ENCODE measurements around the gene VPS72.

VPS72 gene

DNA sequence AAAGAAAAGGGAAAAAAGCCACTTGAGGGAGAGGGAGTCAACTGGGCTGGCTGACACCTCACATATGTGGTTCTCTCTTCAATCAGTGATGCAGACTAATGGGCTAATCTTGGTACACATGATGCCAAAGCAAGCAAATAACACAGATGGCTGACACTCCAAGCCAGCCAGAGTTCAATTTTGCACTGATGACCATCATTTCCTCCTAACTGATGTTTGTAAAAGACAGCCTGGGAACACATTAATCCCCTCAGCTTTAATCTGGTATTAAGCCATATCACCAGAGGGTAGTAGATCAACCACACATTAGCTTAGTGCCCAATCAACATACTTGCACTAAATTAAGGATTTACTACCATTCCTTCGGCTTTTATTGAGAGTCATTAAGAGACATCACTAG, 2.8 kb downstream of the VPS72 start:
- DNase-seq: no peak

GRCh38 chr1:151184211-151184610, 5.8 kb downstream of the VPS72 start:
- DNase-seq: no peak

DNA sequence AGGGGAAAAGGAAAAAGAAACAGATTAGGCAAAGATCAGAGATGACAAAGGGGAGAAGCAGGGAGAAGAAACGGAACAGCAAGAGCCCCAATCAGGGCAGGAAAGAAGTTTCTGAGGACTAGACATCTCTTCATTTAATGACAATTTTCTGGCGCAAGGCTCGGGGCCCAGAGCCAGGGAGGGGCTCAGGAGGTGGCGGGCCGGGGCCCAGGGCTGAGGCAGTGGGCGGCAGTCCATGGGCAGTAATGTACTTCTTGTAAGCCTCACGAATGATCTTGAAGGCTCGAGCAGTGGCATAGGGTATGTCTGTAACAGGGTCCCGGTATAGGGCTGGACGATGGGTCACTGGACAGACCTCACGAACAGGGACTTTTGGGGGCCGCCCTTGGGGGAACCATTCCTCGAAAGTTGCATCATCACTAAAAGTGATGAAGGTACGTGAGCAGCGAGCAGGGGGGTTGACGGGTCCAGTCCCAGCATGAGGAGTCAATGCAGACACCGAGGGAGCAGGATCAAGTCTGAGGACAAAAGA, 13.4 kb downstream of the VPS72 start:
- no peak for DNase-seq

DNA sequence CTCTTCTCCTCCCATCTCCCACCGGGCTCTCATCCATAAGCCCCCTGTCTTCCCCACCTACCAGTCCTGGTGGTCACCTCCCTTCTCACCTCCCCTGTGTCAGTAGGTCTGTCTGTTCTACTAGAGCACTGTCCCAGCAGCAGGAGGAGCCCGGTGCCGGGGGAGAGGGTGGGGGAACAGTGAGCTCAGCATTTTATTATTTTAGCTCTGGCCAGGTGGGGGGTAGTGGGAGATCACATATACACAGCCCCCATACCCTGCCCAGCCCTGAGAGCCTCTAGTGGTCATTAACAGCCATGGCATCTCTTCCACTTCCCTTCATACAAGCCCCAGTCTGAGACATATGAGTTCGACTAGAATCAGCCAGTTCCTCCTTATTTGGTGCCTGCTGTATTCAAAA, 14.1 kb downstream of the VPS72 start, which contains the start of gene TMOD4:
Gene TMOD4 (minus strand): TSS at position 119 of the 400 bp plus-strand sequence. CDS start 1,106 bp downstream, outside the sequence.
- peak in 2 of 56 donors; percentile 9 to 18 for DNase-seq

DNA sequence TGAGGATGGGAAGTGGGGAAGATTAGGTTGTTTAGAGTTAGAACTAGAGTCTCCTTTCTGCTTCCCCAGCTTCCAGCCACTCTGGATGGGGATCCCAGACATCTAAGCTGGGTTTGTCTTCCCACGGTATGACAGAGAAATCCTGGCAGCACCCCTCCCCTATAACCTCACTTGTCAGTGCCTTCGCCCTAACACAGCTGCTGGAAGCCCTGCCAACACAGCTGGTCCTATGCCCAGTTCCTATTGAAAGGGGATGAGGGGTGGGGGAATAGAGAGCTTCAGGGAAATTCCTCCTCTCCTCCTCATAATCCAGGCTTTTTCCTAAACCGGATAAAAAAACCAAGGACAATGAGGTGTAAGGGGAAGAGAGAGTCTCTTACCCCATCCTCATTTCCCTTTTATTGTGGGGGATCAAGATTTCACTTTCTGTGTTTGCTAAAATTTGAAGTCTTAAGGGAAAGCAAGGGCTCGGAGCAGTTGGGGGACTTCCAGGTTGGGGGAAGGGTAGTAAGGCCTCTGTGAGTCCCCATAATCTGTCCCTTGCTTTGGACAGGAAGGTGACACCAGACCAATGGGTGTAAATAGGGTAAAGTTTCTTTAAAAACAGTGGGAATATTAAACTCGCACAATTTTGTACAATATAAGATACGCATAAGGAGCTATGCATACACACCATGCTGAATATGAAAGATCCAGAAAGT, 14.8 kb downstream of the VPS72 start:
- peak in 51 of 56 donors; percentile 4 to 89 (median 65) for DNase-seq

- DNase-seq: no peak
Measured at GRCh38 chr1:151171190-151171589, 18.8 kb downstream of the VPS72 start.

DNA sequence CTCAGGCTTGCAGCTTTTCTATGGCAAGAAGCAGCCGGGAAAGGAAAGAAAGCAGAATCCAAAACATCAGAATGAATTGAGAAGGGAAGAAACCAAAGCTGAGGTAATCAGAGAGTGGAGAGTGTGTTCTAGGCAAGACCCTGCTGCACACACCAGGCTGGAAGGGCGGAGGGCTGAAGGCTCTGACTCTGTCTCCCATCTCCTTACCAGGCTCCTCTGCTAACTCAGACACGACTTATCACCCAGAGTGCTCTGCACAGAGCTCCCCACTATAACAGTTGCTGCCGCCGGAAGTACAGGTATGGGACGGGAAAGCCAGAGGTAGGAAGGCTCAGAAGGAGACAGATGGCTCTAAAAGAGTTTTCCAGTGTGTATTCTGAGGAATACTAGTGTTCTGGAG, 22.9 kb downstream of the VPS72 start:
- DNase-seq: no peak

DNA sequence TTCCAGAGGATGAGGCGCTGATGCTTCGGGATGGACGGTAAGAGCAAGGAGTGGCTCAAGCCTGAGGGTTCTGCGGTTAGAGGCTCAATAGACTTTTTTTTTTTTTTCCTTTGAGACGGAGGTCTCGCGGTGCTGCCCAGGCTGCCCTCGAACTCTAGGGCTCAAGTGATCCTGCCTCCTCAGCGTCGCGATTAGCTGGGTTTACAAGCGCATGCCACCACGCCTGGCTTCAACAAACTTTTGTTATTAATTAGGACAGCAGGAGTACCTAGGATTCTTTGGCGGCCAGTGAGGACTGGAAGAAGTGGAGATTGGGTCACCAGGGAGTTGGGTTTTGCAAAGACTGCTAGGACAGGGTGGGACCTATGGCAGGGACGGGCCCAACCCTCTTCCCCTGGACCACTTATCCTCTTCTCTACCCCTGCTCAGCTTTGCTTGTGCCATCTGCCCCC, 23.5 kb downstream of the VPS72 start:
- DNase-seq: no peak

DNA sequence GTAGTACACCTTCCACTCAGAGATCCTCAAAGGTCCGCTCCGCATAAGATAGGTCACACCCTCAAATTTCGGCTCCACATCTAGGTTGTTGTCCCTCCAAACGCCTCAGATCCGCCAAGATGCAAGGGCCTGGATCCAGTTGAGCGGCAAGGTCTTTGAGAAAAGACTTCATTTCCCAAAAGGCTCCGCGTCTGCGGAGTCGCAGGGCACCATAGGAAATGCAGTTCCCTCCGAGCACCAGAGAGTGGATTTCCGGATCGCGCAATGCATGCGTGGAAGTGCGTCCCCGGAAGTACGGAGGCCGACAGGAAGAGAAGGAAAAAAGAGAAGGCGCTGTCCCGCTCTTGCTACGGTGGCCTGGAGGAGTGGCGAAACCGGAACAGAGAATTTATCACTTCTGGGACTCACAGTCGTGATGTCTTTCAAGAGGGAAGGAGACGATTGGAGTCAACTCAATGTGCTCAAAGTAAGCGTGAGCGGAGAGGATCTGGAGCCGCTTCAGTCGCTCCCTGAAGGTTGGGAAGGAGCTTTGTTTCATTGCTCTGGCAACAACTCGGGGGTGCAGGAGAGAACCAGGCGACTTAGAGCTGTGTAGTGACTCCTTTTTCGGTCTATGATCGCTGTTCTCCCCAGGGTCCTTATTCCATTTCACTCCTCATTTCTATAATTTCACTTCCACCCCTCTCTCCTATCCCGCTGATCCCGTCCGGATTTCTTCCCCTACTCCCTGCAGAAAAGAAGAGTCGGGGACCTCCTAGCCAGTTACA, 24.1 kb downstream of the VPS72 start, which contains the start of the genes LYSMD1 and SCNM1:
Gene LYSMD1 (minus strand): TSS at position 165 of the 767 bp plus-strand sequence. CDS start 644 bp downstream, outside the sequence.
Gene SCNM1 (plus strand): TSS at position 407 of the 767 bp plus-strand sequence. CDS start 9 bp downstream, at position 416.
- DNase-seq: peak; percentile 70 to 99 (median 95)

- DNase-seq: peak in 43 of 56 donors; percentile 31 to 82 (median 58)
Measured at GRCh38 chr1:151165281-151165737, 24.7 kb downstream of the VPS72 start.

GRCh38 chr1:151164732-151165280, 25.2 kb downstream of the VPS72 start:
- peak in 3 of 56 donors; percentile 47 to 60 (median 59) for DNase-seq

DNA sequence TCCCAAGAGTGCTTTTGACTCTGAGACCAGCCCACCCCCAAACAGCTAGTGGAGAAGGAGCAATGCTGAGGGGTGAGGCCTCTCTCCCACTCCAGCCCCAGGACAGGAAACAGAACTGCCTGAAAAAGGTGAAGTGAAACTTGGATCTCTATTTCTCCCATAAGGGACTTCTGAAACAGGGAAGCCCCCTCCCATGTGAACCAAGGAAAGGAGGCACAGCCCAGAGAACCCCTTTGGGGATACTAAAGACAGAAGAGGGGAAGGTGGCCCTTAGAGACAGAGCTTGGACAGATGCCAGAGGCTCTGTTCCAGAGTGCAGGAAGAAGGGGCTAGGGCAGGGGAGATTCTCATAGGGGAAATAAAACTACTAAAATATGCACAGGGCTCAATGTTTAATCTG, 30.6 kb downstream of the VPS72 start:
- DNase-seq: no peak

DNA sequence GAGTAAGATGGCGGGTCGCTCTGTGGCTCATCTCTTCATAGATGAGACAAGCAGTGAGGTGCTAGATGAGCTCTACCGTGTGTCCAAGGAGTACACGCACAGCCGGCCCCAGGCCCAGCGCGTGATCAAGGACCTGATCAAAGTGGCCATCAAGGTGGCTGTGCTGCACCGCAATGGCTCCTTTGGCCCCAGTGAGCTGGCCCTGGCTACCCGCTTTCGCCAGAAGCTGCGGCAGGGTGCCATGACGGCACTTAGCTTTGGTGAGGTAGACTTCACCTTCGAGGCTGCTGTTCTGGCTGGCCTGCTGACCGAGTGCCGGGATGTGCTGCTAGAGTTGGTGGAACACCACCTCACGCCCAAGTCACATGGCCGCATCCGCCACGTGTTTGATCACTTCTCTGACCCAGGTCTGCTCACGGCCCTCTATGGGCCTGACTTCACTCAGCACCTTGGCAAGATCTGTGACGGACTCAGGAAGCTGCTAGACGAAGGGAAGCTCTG, 31.2 kb downstream of the VPS72 start:
- no peak for DNase-seq

GRCh38 chr1:151158326-151158725, 31.7 kb downstream of the VPS72 start:
- DNase-seq: no peak

GRCh38 chr1:151157067-151157531, 32.9 kb downstream of the VPS72 start:
- peak in 3 of 56 donors; percentile 10 to 23 (median 19) for DNase-seq

DNA sequence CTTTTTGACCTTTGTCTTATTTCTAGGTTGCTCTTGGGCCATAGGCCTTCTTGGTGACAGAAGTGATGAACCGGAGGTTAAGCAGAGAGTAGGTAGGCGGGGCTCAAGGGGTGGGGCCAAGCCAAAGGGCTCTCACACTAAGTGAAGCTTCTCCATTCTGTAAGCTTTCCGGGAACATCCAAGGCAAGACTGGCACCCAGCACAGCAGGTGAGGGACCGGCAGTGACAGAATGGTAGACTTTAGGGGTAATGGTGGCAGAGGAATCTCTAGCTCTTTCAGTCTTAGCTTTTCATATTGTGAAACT, 33.5 kb downstream of the VPS72 start, which contains the start of gene TNFAIP8L2:
Gene TNFAIP8L2 (plus strand): TSS at position 135 of the 305 bp plus-strand sequence. CDS start 2,049 bp downstream, outside the sequence.
- peak in 5 of 56 donors; percentile 7 to 29 (median 16) for DNase-seq

GRCh38 chr1:151147665-151148064, 42.3 kb downstream of the VPS72 start:
- DNase-seq: no peak

GRCh38 chr1:151147132-151147503, 42.9 kb downstream of the VPS72 start:
- no peak for DNase-seq

- peak; percentile 49 to 97 (median 92) for DNase-seq
Measured at GRCh38 chr1:151146412-151147131, 43.4 kb downstream of the VPS72 start, which contains the start of gene SEMA6C. SEMA6C (minus strand) TSS chr1:151146631; CDS start chr1:151142621, 4,010 bp downstream.

DNA sequence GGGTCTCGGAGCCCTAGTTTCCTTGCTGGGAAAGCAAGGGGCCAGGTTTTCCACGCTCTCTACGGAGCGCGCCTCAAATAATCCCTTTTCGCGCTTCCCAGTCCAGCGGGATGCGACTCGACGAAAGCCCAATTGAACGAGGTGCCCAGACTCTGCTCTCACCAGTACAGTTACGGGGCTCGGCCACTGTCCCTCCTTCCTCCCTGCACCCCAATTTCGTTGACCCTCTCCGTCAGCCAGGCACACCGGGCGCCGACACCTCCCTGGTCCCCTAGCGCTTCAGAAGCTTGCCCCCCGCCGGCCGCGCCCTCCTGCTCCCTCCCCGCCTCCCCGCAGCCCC, 44.0 kb downstream of the VPS72 start:
- DNase-seq: no peak

All from amygdala (tissue), 56 donors.